Measurements from ENCODE around the gene ICA1.
A peak's percentile ranks its signal among the peaks of the same experiment; 100 is the strongest.

ICA1 gene

DNA sequence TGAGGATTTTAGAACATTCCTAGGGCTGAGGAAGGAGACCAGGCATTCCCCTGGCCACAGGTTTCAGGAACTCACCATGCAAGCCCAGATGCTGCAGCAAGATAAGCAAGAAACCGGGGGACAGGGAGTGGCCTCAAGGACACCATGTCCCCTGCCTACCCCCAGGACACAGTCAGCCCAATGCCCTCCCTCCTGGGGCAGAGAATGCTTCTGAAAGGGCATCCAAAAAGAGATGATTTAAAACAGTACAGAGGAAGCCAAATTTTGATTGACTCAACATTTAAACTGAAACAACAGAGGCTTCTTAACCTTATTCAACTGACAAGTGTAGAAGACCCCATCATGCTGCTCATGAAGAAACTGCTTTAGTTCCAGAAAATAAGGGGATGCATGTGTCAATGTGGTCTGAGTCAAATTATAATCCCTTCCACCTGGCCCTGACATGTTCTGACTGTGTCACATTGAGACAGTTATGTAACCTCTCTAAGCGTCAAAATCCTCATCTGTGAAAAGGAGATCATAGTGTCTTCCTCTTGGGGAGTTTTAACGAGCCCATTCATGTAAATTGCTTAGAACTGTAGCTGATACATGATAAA is 60.0 kb downstream of the ICA1 start:
- ATAC-seq (replicated peaks; ENCODE audit: extremely low read depth, poor library complexity, severe bottlenecking), result no peak
- H3K9me3 Mint-ChIP-seq, result no peaks in the 10 kb centered on the region
- no peak overlapping the region for H3K27ac Mint-ChIP-seq (ENCODE audit: low read depth)
- no peak for DNase-seq (ENCODE audit: low spot score in 2 of 2)
- peaks cover 25% of the 10 kb centered on the region for H3K4me1 Mint-ChIP-seq
- H3K27me3 Mint-ChIP-seq, result peaks cover 11% of the 10 kb centered on the region
- no peak overlapping the region for H3K4me3 Mint-ChIP-seq
- H3K36me3 Mint-ChIP-seq (ENCODE audit: insufficient read depth), result peaks cover 7% of the 10 kb centered on the region

DNA sequence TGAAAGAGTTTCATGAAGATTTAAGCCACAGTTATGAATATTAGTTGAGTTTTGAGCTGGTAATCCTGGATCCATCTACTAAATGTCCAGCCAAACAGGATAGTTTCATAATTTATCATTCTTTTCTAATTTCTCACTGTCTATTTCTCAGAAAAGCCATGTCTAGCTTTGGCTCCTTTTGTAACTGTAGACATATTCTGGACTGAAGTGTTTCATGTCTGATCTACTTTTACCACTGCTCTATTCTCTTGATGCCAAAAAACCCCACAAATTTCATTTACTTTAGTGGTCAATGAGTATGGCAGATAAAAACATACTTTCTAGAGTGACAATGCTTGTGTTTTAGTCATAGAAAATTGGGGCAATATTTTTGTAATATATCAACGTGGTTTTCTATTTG is 61.2 kb downstream of the ICA1 start:
- Mint-ChIP-seq H3K4me3 (no peak overlapping the region), H3K27ac (ENCODE audit: low read depth) (no peak overlapping the region), H3K36me3 (ENCODE audit: insufficient read depth) (peaks cover 7% of the 10 kb centered on the region), H3K27me3 (peaks cover under 1% of the 10 kb centered on the region), H3K9me3 (no peaks in the 10 kb centered on the region), H3K4me1 (peaks cover 36% of the 10 kb centered on the region)
- DNase-seq (ENCODE audit: low spot score in 2 of 2) (no peak), ATAC-seq (replicated peaks; ENCODE audit: extremely low read depth, poor library complexity, severe bottlenecking) (no peak)

DNA sequence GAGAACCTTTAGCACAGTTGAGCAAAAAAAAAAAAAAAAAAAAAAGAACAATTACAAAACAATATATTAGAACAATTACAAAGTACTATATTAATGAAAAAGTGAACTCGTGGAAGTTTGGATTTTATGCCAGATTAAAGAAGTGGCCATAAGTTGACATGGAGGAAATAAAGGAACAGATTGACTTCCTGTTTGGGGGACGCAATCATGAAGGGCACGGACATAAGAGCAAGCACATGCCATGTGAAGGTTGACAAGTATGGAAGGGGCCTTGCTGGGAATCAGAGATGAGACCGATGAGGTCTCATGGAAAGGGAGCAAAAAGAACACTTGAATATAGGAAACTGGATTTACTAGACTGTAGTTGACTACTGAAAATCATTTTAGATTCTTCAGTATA is 61.7 kb downstream of the ICA1 start:
- Mint-ChIP-seq H3K4me1 (peaks cover 36% of the 10 kb centered on the region), H3K9me3 (no peaks in the 10 kb centered on the region), H3K27ac (ENCODE audit: low read depth) (no peak overlapping the region), H3K27me3 (no peaks in the 10 kb centered on the region), H3K36me3 (ENCODE audit: insufficient read depth) (peaks cover 7% of the 10 kb centered on the region), H3K4me3 (no peak overlapping the region)
- DNase-seq (ENCODE audit: low spot score in 2 of 2) (no peak), ATAC-seq (replicated peaks; ENCODE audit: extremely low read depth, poor library complexity, severe bottlenecking) (no peak)

DNA sequence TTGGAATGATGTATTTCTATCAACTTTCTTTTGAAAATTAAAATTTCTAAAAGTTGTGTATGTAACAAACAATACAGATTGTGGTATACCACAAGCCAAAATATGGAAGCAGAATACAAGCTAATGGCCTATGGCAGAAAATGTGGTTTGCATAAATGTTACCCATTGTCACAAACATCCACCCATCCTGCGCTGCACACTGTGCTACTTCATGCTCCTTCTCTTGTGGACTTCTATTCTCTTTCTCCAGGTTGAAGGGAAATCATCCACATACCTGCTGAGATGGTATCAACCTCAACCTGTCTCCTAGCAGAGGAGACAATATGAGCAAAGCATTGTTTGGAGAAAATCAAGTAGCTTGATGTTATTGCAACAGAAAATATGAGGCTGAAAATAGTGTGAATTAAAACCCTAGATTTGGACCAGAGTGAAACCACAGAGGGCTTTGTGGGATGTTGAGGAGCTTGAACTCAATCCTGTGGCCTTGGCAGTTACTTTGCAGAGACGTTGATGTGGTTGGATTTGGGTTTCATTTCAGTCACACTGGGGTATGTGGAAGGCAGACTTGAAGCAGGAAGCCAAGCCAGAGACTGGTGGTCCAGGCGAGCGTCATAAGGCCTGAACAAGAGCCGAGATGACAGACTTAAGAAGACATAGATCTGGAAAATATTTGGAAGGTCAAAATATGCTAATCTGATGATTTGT is 63.8 kb downstream of the ICA1 start:
- H3K27ac Mint-ChIP-seq (ENCODE audit: low read depth), result peak overlapping the region; percentile 29
- H3K36me3 Mint-ChIP-seq (ENCODE audit: insufficient read depth), result peaks cover 5% of the 10 kb centered on the region
- H3K27me3 Mint-ChIP-seq, result peaks cover 7% of the 10 kb centered on the region
- DNase-seq (ENCODE audit: low spot score in 2 of 2) (peak in 1 of 2 donors; percentile 63), ATAC-seq (replicated peaks; ENCODE audit: extremely low read depth, poor library complexity, severe bottlenecking) (peak; percentile 97)
- peak overlapping the region; percentile 1 for H3K4me3 Mint-ChIP-seq
- peaks cover 36% of the 10 kb centered on the region for H3K4me1 Mint-ChIP-seq
- no peaks in the 10 kb centered on the region for H3K9me3 Mint-ChIP-seq

DNA sequence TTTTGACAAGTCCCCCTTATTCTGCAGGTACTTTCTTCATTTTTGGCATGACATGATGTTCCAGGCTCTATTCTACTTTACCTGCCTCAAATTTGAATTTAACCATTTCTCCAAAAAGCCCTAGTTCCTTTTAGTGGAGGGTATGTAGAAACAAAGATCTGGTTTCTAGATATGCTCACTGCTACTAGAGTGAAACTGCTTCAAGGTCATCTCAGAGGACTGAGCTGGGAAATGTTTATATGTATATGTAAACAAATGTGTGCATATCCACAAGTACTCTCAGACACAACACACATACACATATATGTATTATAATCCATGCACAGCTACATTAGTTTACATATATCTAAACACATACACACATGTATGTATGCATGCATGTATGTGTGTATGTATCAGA is 69.1 kb downstream of the ICA1 start:
- H3K9me3 Mint-ChIP-seq, result no peaks in the 10 kb centered on the region
- H3K27me3 Mint-ChIP-seq, result peaks cover 11% of the 10 kb centered on the region
- H3K27ac Mint-ChIP-seq (ENCODE audit: low read depth), result no peak overlapping the region
- H3K4me3 Mint-ChIP-seq, result no peak overlapping the region
- no peaks in the 10 kb centered on the region for H3K36me3 Mint-ChIP-seq (ENCODE audit: insufficient read depth)
- DNase-seq (ENCODE audit: low spot score in 2 of 2) (no peak), ATAC-seq (replicated peaks; ENCODE audit: extremely low read depth, poor library complexity, severe bottlenecking) (no peak)
- H3K4me1 Mint-ChIP-seq, result peaks cover 34% of the 10 kb centered on the region

DNA sequence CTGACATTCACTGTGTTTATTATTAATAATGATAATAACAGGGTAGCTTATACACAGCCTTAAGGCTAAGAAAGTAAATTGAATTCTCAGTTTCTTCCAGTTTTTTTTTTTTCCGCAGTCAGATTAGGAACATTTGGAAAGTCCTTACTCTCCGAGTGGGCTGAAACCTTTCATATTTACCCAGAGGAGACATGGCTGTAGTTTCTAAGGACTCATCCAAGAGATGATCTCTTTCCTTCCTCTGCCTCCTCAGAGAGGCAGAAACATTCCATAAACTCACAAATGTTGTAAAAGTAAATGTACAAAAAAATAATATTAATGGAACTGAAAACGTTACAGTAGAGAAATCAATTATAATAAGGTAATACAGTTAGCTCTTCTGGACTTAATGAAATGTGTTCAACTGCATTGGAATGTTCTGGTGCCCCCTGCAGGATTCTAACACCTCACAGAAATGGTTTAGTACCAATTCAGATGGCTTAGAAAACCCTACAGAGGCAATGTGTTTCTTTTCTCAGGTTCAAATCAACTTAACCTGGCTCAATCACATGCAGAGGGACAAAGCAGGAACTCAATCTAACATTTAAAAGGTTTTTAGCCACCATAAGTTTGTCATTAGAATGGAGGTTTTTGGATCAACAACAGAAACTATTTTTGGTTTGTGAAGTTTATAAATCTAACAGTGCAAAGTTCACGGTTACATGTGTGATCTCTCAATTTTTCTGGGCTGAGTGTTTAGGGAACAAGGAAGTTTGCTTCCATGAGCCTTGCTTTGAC is 71.7 kb downstream of the ICA1 start:
- ATAC-seq (replicated peaks; ENCODE audit: extremely low read depth, poor library complexity, severe bottlenecking), result peak; percentile 84
- peak; percentile 44 to 55 for DNase-seq (ENCODE audit: low spot score in 2 of 2)
- peaks cover 11% of the 10 kb centered on the region for H3K27me3 Mint-ChIP-seq
- H3K27ac Mint-ChIP-seq (ENCODE audit: low read depth), result no peak overlapping the region
- no peak overlapping the region for H3K4me3 Mint-ChIP-seq
- no peaks in the 10 kb centered on the region for H3K36me3 Mint-ChIP-seq (ENCODE audit: insufficient read depth)
- H3K9me3 Mint-ChIP-seq, result no peaks in the 10 kb centered on the region
- H3K4me1 Mint-ChIP-seq, result peaks cover 27% of the 10 kb centered on the region

DNA sequence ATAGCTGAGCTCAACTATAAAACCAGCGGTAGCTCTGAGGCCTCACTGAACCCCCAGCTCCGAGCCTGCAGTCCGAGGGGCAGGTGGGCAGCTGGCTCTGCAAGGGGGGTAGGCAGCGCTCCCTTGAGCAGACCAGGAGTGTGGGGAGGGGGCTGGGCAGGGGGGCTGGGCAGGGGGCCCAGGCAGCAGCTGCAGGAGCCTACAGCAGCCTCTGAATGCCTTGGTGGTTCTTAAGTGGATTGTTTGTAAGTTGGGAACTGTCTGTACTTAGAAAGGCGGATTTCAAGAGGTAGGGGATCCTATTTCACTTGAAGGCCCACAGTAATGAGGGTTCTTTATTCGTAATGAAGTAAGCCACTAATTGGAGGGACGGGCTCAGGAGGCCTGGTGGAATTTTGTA is 72.3 kb downstream of the ICA1 start:
- ATAC-seq (replicated peaks; ENCODE audit: extremely low read depth, poor library complexity, severe bottlenecking) (no peak), DNase-seq (ENCODE audit: low spot score in 2 of 2) (no peak)
- Mint-ChIP-seq H3K4me1 (peaks cover 27% of the 10 kb centered on the region), H3K27ac (ENCODE audit: low read depth) (no peak overlapping the region), H3K9me3 (no peaks in the 10 kb centered on the region), H3K4me3 (no peak overlapping the region), H3K36me3 (ENCODE audit: insufficient read depth) (no peaks in the 10 kb centered on the region), H3K27me3 (peaks cover 11% of the 10 kb centered on the region)

DNA sequence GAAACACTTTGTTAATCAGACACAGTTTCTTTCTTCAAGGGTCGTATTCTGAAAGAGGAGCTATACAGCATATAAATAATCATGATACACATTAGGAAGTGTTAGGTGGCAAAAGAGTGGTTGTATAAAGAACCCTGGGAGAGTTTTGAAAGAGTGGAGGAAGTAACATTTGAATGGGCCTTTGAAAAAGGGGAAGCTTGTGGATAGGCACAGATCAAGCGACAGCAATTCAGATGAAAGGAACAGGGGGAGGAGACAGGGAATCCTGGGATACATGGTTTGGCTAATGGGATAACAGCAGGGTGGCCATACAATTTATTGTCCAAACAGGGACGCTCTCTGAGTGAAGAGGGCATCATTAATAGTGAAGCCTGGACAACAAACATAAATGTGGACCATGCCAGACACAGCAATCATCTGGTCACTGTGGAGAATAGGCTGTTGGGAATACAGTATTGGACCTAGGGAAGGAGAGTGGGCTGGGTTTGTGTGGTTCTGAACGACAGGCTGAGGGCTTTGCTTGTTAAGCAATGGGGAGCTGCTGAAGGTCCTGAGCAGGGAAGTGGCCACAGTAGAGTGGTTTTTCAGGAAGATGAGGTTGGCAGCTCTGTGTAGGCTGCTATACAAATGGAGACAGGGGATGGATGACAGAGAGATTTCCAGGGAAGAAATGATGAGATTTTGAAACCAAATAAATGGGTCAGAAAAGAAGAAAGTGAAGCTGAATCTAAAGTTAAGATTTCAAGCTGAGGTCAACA is 75.9 kb downstream of the ICA1 start:
- DNase-seq (ENCODE audit: low spot score in 2 of 2) (no peak), ATAC-seq (replicated peaks; ENCODE audit: extremely low read depth, poor library complexity, severe bottlenecking) (no peak)
- no peaks in the 10 kb centered on the region for H3K27me3 Mint-ChIP-seq
- peak overlapping the region; percentile 11 for H3K27ac Mint-ChIP-seq (ENCODE audit: low read depth)
- peaks cover 32% of the 10 kb centered on the region for H3K4me1 Mint-ChIP-seq
- H3K36me3 Mint-ChIP-seq (ENCODE audit: insufficient read depth), result no peaks in the 10 kb centered on the region
- H3K4me3 Mint-ChIP-seq, result no peak overlapping the region
- H3K9me3 Mint-ChIP-seq, result no peaks in the 10 kb centered on the region

DNA sequence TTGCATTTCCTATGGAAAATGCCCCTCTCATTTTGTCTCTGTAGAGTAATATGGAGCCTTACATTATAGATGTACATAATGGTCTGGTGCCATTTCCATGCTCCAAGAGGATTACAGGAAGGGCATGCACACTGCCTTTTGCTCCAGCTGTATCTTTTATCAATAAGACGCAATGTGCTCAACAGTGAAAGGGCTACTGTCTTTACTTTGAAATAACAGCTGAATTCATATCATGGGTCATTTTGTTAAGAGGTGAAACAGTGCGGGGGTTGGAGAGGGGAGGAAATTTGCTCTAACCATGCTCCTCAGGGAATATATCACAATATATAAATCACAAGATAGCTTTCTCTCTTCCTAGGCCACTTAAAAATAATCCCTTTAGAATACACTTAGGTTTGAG is 77.7 kb downstream of the ICA1 start:
- no peak overlapping the region for H3K27ac Mint-ChIP-seq (ENCODE audit: low read depth)
- DNase-seq (ENCODE audit: low spot score in 2 of 2), result no peak
- no peaks in the 10 kb centered on the region for H3K9me3 Mint-ChIP-seq
- H3K36me3 Mint-ChIP-seq (ENCODE audit: insufficient read depth), result peaks cover 1% of the 10 kb centered on the region
- H3K27me3 Mint-ChIP-seq, result no peaks in the 10 kb centered on the region
- no peak overlapping the region for H3K4me3 Mint-ChIP-seq
- ATAC-seq (replicated peaks; ENCODE audit: extremely low read depth, poor library complexity, severe bottlenecking), result no peak
- peaks cover 30% of the 10 kb centered on the region for H3K4me1 Mint-ChIP-seq

DNA sequence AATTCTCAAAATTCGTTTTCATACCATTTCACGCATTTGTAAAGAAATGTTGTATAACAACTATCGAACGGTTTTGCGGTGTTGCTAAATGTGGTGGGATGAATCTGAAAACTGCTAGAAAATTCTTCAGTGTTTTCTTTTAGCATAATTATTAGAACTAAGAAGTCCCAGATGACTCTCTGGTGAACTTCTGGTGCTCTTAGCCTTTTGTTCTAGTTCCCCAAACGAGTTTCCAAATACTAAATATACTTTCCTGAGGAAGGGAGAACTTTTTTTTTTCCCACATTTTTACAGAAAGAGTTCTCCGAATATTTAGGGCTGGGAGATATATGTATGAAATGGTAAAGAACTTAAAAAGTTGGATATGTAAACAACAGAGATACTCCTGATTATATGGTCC is 82.5 kb downstream of the ICA1 start:
- H3K36me3 Mint-ChIP-seq (ENCODE audit: insufficient read depth), result peaks cover 1% of the 10 kb centered on the region
- H3K4me1 Mint-ChIP-seq, result peaks cover 47% of the 10 kb centered on the region
- no peaks in the 10 kb centered on the region for H3K27me3 Mint-ChIP-seq
- no peaks in the 10 kb centered on the region for H3K9me3 Mint-ChIP-seq
- no peak for ATAC-seq (replicated peaks; ENCODE audit: extremely low read depth, poor library complexity, severe bottlenecking)
- H3K4me3 Mint-ChIP-seq, result no peak overlapping the region
- DNase-seq (ENCODE audit: low spot score in 2 of 2), result no peak
- H3K27ac Mint-ChIP-seq (ENCODE audit: low read depth), result peak overlapping the region; percentile 66

DNA sequence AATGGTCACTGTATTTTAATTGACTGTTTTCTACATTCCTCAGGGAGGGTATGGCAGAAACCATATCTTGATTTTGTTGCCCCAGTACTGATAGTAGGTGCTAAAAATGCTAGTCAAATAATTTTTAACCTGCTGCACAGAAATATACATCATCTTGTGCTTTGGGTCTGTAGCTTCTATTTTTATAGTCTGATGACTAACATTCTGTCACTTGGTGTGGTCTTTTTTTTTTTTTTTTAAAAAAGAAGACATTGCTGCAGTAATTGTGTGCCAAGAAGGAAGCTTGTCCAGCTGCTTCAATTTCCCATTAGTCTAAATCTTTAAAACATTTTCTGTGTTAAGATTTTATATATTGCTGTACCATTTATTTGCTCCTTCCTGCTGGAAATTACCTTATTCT is 83.6 kb downstream of the ICA1 start:
- H3K27me3 Mint-ChIP-seq, result no peaks in the 10 kb centered on the region
- peaks cover 1% of the 10 kb centered on the region for H3K36me3 Mint-ChIP-seq (ENCODE audit: insufficient read depth)
- H3K9me3 Mint-ChIP-seq, result no peaks in the 10 kb centered on the region
- DNase-seq (ENCODE audit: low spot score in 2 of 2) (no peak), ATAC-seq (replicated peaks; ENCODE audit: extremely low read depth, poor library complexity, severe bottlenecking) (no peak)
- H3K27ac Mint-ChIP-seq (ENCODE audit: low read depth), result peak overlapping the region; percentile 90
- peaks cover 57% of the 10 kb centered on the region for H3K4me1 Mint-ChIP-seq
- peak overlapping the region; percentile 39 for H3K4me3 Mint-ChIP-seq

DNA sequence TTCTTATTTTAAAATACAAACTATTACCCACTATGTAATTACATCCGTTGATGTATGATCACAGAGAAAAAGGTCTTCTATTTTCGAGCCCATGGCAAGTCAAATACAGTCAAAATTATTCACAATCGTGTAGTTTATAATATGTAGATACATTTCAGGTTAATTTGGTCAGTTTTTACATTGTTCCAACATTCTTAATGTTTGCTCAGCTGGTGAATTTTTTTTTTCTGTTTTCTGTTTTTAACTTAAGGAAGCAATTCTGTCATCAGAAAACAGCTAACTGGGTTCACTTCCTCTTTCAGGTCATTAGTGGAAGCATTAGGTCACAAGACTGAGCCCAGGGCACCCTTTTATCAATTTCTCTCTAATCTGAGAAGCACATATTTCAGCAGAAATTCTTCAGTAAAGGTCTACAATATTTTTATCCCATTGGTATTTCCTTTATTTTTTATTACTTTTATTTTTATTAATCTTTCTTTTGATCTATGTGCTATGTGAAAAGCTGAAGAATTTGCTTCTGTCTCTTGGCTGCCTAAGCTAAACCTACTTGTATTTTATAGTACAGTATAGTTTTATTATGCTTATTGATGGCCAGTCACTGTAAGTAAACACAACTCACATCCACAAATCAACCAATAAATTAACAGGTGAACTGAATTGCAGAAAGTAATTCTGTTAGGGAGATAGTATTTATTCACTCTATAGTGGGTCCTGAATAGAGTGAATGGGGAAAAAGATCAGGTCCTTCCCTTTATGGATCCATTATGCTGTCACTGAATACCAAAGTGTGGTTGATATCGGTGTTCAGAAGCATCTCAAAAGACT is 84.6 kb downstream of the ICA1 start:
- Mint-ChIP-seq H3K27ac (ENCODE audit: low read depth) (peak overlapping the region; percentile 90), H3K9me3 (no peaks in the 10 kb centered on the region), H3K4me3 (peak overlapping the region; percentile 52), H3K36me3 (ENCODE audit: insufficient read depth) (peaks cover 1% of the 10 kb centered on the region), H3K27me3 (no peaks in the 10 kb centered on the region), H3K4me1 (peaks cover 60% of the 10 kb centered on the region)
- peak; percentile 21 for ATAC-seq (replicated peaks; ENCODE audit: extremely low read depth, poor library complexity, severe bottlenecking)
- no peak for DNase-seq (ENCODE audit: low spot score in 2 of 2)
